Liver (tissue), 9 donors: ENCODE measurements around the gene ARHGAP28. TPM values are rescaled to one million over a fixed set of nuclear protein-coding genes. Genes with fewer than 3 reads are reported as not detected.

Experiments used
- DNase-seq: peaks from one replicate; pipeline ENCODE4 v3.0.0-alpha.2; 2017; ENCODE audit warnings: low spot score
- H3K27ac ChIP-seq, 2 donors: one replicate each; pipeline ENCODE4 v1.7.0; 2013; ENCODE audit warnings: inconsistent platforms in 2 of 2, low read length in 2 of 2, control low read depth in 1 of 2, low read depth in 1 of 2, mild to moderate bottlenecking in 1 of 2
- H3K27me3 ChIP-seq, 4 donors: one replicate each; pipeline versions ENCODE4 v1.6.1 to v1.7.0; 2013; ENCODE audit warnings: low read length in 3 of 4, inconsistent platforms in 1 of 4, mild to moderate bottlenecking in 1 of 4, moderate library complexity in 1 of 4; ENCODE audit not compliant: control insufficient read depth in 4 of 4, insufficient read depth in 4 of 4
- H3K36me3 ChIP-seq, 4 donors: one replicate each; pipeline versions ENCODE4 v1.6.1 to v1.7.0; 2013; ENCODE audit warnings: low read length in 3 of 4, mild to moderate bottlenecking in 3 of 4, low read depth in 1 of 4, moderate library complexity in 1 of 4; ENCODE audit not compliant: control insufficient read depth in 4 of 4, insufficient read depth in 3 of 4
- H3K4me1 ChIP-seq, 4 donors: one replicate each; pipeline versions ENCODE4 v1.6.1 to v1.7.0; 2013; ENCODE audit warnings: low read length in 3 of 4, mild to moderate bottlenecking in 3 of 4, moderate library complexity in 1 of 4; ENCODE audit not compliant: control insufficient read depth in 4 of 4, insufficient read depth in 4 of 4
- H3K4me3 ChIP-seq, 3 donors: one replicate each; pipeline versions ENCODE4 v1.6.1 to v1.7.0; 2013; ENCODE audit warnings: low read length in 3 of 3, control low read depth in 1 of 3, low read depth in 1 of 3, mild to moderate bottlenecking in 1 of 3
- H3K9ac ChIP-seq, 2 donors: one replicate each; pipeline ENCODE4 v1.7.0; 2013; ENCODE audit warnings: low read length in 2 of 2, mild to moderate bottlenecking in 2 of 2, moderate library complexity in 2 of 2, control low read depth in 1 of 2, low read depth in 1 of 2
- H3K9me3 ChIP-seq, 4 donors: one replicate each; pipeline versions ENCODE4 v1.6.1 to v1.7.0; 2013; ENCODE audit warnings: low read length in 3 of 4; ENCODE audit not compliant: control insufficient read depth in 4 of 4
- CTCF ChIP-seq: fragments of 150-350 bp; IDR thresholded peaks from 2 replicates; pipeline ENCODE4 v1.5.1; 2017; ENCODE audit warnings: improper control_type of control experiment, low read depth, low read length; ENCODE audit not compliant: missing input control
- EGR1 ChIP-seq, 2 donors: IDR thresholded peaks; 2 replicates each; pipeline ENCODE4 v1.6.1; 2016 to 2018; ENCODE audit warnings: antibody characterized with exemption in 2 of 2, low read depth in 2 of 2
- FOXA1 ChIP-seq: IDR thresholded peaks from 2 replicates; pipeline ENCODE4 v1.6.1; 2016; ENCODE audit warnings: antibody characterized with exemption
- FOXA2 ChIP-seq: IDR thresholded peaks from 2 replicates; pipeline ENCODE4 v1.6.1; 2016; ENCODE audit warnings: antibody characterized with exemption
- GABPA ChIP-seq, 2 donors: IDR thresholded peaks in 1 of 2; conservative IDR thresholded peaks in 1 of 2; 2 replicates each; pipeline ENCODE4 v1.6.1; 2016; ENCODE audit warnings: antibody characterized with exemption in 2 of 2, mild to moderate bottlenecking in 1 of 2, moderate library complexity in 1 of 2
- HNF4A ChIP-seq, 2 donors: conservative IDR thresholded peaks; 2 replicates each; pipeline ENCODE4 v1.6.1; 2016; ENCODE audit warnings: antibody characterized with exemption in 2 of 2, mild to moderate bottlenecking in 2 of 2
- HNF4G ChIP-seq: IDR thresholded peaks from 2 replicates; pipeline ENCODE4 v1.6.1; 2016; ENCODE audit warnings: antibody characterized with exemption
- JUND ChIP-seq, 2 donors: IDR thresholded peaks; 2 replicates each; pipeline ENCODE4 v1.6.1; 2016; ENCODE audit warnings: antibody characterized with exemption in 2 of 2
- MAX ChIP-seq: IDR thresholded peaks from 2 replicates; pipeline ENCODE4 v1.6.1; 2016; ENCODE audit warnings: antibody characterized with exemption
- NR2F2 ChIP-seq: IDR thresholded peaks from 2 replicates; pipeline ENCODE4 v1.6.1; 2016; ENCODE audit warnings: antibody characterized with exemption
- RAD21 ChIP-seq, 2 donors: IDR thresholded peaks; 2 replicates each; pipeline ENCODE4 v1.6.1; 2016; ENCODE audit warnings: antibody characterized with exemption in 2 of 2, mild to moderate bottlenecking in 2 of 2
- REST ChIP-seq: IDR thresholded peaks from 2 replicates; pipeline ENCODE4 v1.6.1; 2016; ENCODE audit warnings: antibody characterized with exemption, mild to moderate bottlenecking
- RXRA ChIP-seq, 2 donors: IDR thresholded peaks; 2 replicates each; pipeline ENCODE4 v1.6.1; 2017 to 2018; ENCODE audit warnings: antibody characterized with exemption in 2 of 2, mild to moderate bottlenecking in 1 of 2
- SP1 ChIP-seq: IDR thresholded peaks from 2 replicates; pipeline ENCODE4 v1.6.1; 2018; ENCODE audit warnings: antibody characterized with exemption, mild to moderate bottlenecking
- TAF1 ChIP-seq: conservative IDR thresholded peaks from 2 replicates; pipeline ENCODE4 v1.6.1; 2016; ENCODE audit warnings: antibody characterized with exemption, mild to moderate bottlenecking
- YY1 ChIP-seq: IDR thresholded peaks from 2 replicates; pipeline ENCODE4 v1.6.1; 2016; ENCODE audit warnings: antibody characterized with exemption, mild to moderate bottlenecking
- ZBTB33 ChIP-seq: IDR thresholded peaks from 2 replicates; pipeline ENCODE4 v1.6.1; 2016; ENCODE audit warnings: antibody characterized with exemption
- WGBS: extraction: QIAGEN DNeasy Blood & Tissue Kit; methylation state at CpG from one replicate; pipeline ENCODE4 v1.1.7; 2013; 5-methylcytosine and 5-hydroxymethylcytosine counted together
- polyA plus RNA-seq, 2 donors: library from polyadenylated mRNA; stranded (reverse) in 1 of 2; unstranded in 1 of 2; fragments of 200-250 nt in 1 of 2; fragments of >200 nt in 1 of 2; fragmentation: Nextera tagmentation in 1 of 2; extraction: Ambion mirVana in 1 of 2; gene quantifications; one replicate each; pipeline versions ENCODE4 v1.2.1 to v1.2.3, GENCODE V29; 2013 to 2015
- total RNA-seq, 2 donors: library from RNA; depleted of rRNA; stranded (reverse); fragments of >200 nt; gene quantifications; one replicate each; pipeline ENCODE4 v1.2.3, GENCODE V29; 2014
- TF ChIP-seq, protein P1 (sequence below): IDR thresholded peaks from 2 replicates; pipeline ENCODE4 v1.6.1; 2016; ENCODE audit warnings: antibody characterized with exemption
- donor health status: healthy.
- donor health status: healthy.
- donor health status: healthy.
- donor health status: healthy.
- donor health status: healthy.

ARHGAP28 gene
- total and polyA plus RNA-seq, 4 donors = 0.14 to 2.1 (median 0.69) TPM

GRCh38 chr18:6927153-6927552 lies 197.6 kb downstream of the ARHGAP28 start:
- H3K4me1 ChIP-seq = no peaks in the 10 kb centered on the region
- TF ChIP-seq EGR1 (IDR thresholded peaks at IDR 0.05; ENCODE audit: low read depth in 2 of 2) (no peak), RXRA (IDR thresholded peaks at IDR 0.05) (no peak), SP1 (no peak), FOXA1 (no peak), CTCF (no peak), YY1 (no peak), HNF4A (conservative IDR thresholded peaks at IDR 0.05) (no peak), HNF4G (no peak), RAD21 (IDR thresholded peaks at IDR 0.05) (no peak), ZBTB33 (no peak), NR2F2 (no peak), JUND (IDR thresholded peaks at IDR 0.05) (no peak), GABPA (IDR thresholded peaks at IDR 0.05 in 1 of 2, conservative IDR thresholded peaks at IDR 0.05 in 1 of 2) (no peak), FOXA2 (no peak), MAX (no peak), TAF1 (no peak), REST (no peak)
- TF ChIP-seq, protein P1, sequence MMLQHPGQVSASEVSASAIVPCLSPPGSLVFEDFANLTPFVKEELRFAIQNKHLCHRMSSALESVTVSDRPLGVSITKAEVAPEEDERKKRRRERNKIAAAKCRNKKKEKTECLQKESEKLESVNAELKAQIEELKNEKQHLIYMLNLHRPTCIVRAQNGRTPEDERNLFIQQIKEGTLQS = no peak
- no peaks in the 10 kb centered on the region for H3K9me3 ChIP-seq
- H3K9ac ChIP-seq = no peak overlapping the region
- no peak overlapping the region for H3K27ac ChIP-seq
- no peaks in the 10 kb centered on the region for H3K27me3 ChIP-seq
- WGBS = 86% methylated on average over 2 of the region's 2 CpGs
- no peak overlapping the region for H3K4me3 ChIP-seq
- DNase-seq = no peak
- H3K36me3 ChIP-seq = no peaks in the 10 kb centered on the region
